Activated naive CD4-positive, alpha-beta T cell treated with anti-CD3 and anti-CD28 coated beads, Interleukin-2, amount 50 U/mL, for 24 hours (primary cell): ENCODE measurements around the gene SMYD4.
"Not testable (repeated sequence)": the region's sequence is repeated elsewhere in the genome, so short reads cannot be mapped to it uniquely, and the experiment has no call there.

Experiments used
- H3K27ac Mint-ChIP-seq: one replicate; pipeline ENCODE4 v1.8.0; 2021; ENCODE audit warnings: mild to moderate bottlenecking, mixed read lengths
- H3K27me3 Mint-ChIP-seq: one replicate; pipeline ENCODE4 v1.8.0; 2021; ENCODE audit warnings: mixed read lengths
- H3K36me3 Mint-ChIP-seq: one replicate; pipeline ENCODE4 v1.8.0; 2021; ENCODE audit warnings: mixed read lengths
- H3K4me1 Mint-ChIP-seq: one replicate; pipeline ENCODE4 v1.8.0; 2021; ENCODE audit warnings: mixed read lengths
- H3K4me3 Mint-ChIP-seq: one replicate; pipeline ENCODE4 v1.8.0; 2021; ENCODE audit warnings: mild to moderate bottlenecking, mixed read lengths
- H3K9me3 Mint-ChIP-seq: one replicate; pipeline ENCODE4 v1.8.0; 2021; ENCODE audit warnings: mixed read lengths

Gene SMYD4

DNA sequence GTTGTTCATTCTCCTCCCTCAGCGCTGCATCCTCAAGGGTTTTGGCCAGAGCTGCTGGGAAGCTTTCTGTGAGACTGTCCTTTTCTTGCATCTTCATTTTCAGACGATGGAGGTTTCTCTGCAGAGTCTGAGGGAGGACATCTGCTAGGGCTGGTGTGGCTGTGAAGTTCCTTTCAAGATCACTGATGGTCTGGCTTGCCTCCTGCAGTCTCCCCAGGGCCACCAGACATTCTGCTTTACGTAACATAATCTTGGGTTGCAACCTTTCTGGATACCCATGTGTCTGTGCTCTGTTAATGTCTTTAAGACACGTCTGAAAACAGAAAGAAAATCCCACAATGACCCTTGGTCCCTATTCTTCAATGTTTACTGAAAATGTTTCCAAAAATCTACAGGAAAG is 29.0 kb downstream of the SMYD4 start:
- Mint-ChIP-seq H3K27ac (no peak overlapping the region), H3K4me1 (peaks cover 10% of the 10 kb centered on the region), H3K36me3 (peaks cover 10% of the 10 kb centered on the region)

GRCh38 chr17:1800240-1800639 is 29.5 kb downstream of the SMYD4 start:
- Mint-ChIP-seq H3K36me3 (peaks cover 10% of the 10 kb centered on the region), H3K27me3 (no peaks in the 10 kb centered on the region)

More for the DNA sequence above, 29.0 kb downstream of the SMYD4 start:
- Mint-ChIP-seq H3K9me3 (no peaks in the 10 kb centered on the region), H3K4me3 (no peak overlapping the region), H3K27me3 (no peaks in the 10 kb centered on the region)

DNA sequence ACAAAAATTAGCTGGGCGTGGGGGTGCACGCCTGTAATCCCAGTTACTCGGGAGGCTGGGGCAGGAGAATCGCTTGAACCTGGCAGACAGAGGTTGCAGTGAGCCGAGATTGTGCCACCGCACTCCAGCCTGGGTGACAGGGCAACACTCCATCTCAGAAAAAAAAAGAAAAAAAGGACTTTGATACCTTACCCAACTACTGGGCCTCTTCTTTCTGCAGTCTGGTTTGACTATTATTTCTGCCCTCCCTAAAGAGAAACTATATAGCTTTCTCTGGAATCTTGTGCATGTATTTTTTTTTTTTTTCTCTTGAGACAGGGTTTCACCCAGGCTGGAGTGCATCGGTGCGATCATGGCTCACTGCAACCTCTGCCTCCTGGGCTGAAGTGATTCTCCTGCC is 31.9 kb downstream of the SMYD4 start:
- not testable (repeated sequence) for H3K4me3 Mint-ChIP-seq, H3K36me3 Mint-ChIP-seq, H3K9me3 Mint-ChIP-seq, H3K27me3 Mint-ChIP-seq, H3K27ac Mint-ChIP-seq
- peaks cover 16% of the 10 kb centered on the region for H3K4me1 Mint-ChIP-seq

More at GRCh38 chr17:1800240-1800639, 29.5 kb downstream of the SMYD4 start:
- Mint-ChIP-seq H3K4me3 (no peak overlapping the region), H3K4me1 (peaks cover 11% of the 10 kb centered on the region), H3K27ac (no peak overlapping the region), H3K9me3 (no peaks in the 10 kb centered on the region)

GRCh38 chr17:1797323-1797722 is 32.4 kb downstream of the SMYD4 start:
- Mint-ChIP-seq H3K36me3 (peaks cover 10% of the 10 kb centered on the region), H3K27me3 (no peaks in the 10 kb centered on the region), H3K9me3 (no peaks in the 10 kb centered on the region), H3K4me1 (peaks cover 16% of the 10 kb centered on the region), H3K27ac (peak overlapping the region; percentile 53), H3K4me3 (no peak overlapping the region)

- no peak overlapping the region for H3K4me3 Mint-ChIP-seq
- H3K27me3 Mint-ChIP-seq = no peaks in the 10 kb centered on the region
- no peaks in the 10 kb centered on the region for H3K9me3 Mint-ChIP-seq
- H3K4me1 Mint-ChIP-seq = peaks cover 16% of the 10 kb centered on the region
- H3K27ac Mint-ChIP-seq = no peak overlapping the region
- peaks cover 9% of the 10 kb centered on the region for H3K36me3 Mint-ChIP-seq
Observed at GRCh38 chr17:1796800-1797199, 32.9 kb downstream of the SMYD4 start.

GRCh38 chr17:1793447-1793806 is 36.3 kb downstream of the SMYD4 start:
- Mint-ChIP-seq H3K4me1 (peaks cover 21% of the 10 kb centered on the region), H3K27me3 (no peaks in the 10 kb centered on the region), H3K36me3 (peaks cover 9% of the 10 kb centered on the region), H3K4me3 (no peak overlapping the region), H3K27ac (no peak overlapping the region), H3K9me3 (no peaks in the 10 kb centered on the region)

GRCh38 chr17:1792495-1793446 is 36.9 kb downstream of the SMYD4 start:
- no peak overlapping the region for H3K4me3 Mint-ChIP-seq
- H3K4me1 Mint-ChIP-seq = peaks cover 21% of the 10 kb centered on the region
- peaks cover 9% of the 10 kb centered on the region for H3K36me3 Mint-ChIP-seq
- H3K27me3 Mint-ChIP-seq = no peaks in the 10 kb centered on the region
- H3K27ac Mint-ChIP-seq = no peak overlapping the region
- no peaks in the 10 kb centered on the region for H3K9me3 Mint-ChIP-seq

GRCh38 chr17:1789936-1790335 is 39.8 kb downstream of the SMYD4 start:
- peaks cover 7% of the 10 kb centered on the region for H3K4me1 Mint-ChIP-seq
- H3K9me3 Mint-ChIP-seq = no peaks in the 10 kb centered on the region
- H3K4me3 Mint-ChIP-seq = no peak overlapping the region
- H3K36me3 Mint-ChIP-seq = peaks cover 1% of the 10 kb centered on the region
- H3K27ac Mint-ChIP-seq = no peak overlapping the region
- no peaks in the 10 kb centered on the region for H3K27me3 Mint-ChIP-seq

DNA sequence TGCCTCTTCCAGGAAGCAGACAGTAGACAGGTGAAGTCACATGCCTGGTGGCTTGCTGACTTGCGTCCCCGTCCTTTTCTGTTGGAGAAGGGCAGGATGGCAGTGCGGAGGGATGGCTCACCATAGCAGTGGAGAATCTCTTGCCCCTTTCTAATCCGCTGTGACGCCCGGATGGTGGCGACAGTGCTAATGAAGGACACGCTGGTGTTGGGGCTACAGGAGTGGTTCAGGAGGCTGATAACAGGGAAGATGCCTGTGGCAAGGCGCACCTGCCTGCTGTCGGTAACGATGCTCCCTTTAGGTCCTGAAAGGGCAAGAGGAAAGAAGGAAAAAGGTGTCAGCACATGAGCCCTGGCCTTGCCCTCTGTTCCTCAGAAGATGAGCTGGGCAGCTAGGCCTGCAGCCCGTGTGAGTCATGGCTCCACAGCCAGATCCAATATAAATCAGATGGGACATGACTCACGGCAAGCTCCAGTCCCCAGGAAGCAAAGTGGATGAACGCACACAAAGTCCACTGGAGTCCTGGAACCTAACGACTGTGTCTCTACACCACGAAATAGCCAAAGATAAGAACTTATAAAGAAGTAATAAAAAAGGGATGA is 42.3 kb downstream of the SMYD4 start:
- no peaks in the 10 kb centered on the region for H3K9me3 Mint-ChIP-seq
- H3K36me3 Mint-ChIP-seq = peaks cover 4% of the 10 kb centered on the region
- H3K4me1 Mint-ChIP-seq = peaks cover 5% of the 10 kb centered on the region
- H3K27me3 Mint-ChIP-seq = no peaks in the 10 kb centered on the region
- H3K27ac Mint-ChIP-seq = no peak overlapping the region
- H3K4me3 Mint-ChIP-seq = no peak overlapping the region

GRCh38 chr17:1786708-1787107 is 43.0 kb downstream of the SMYD4 start:
- H3K36me3 Mint-ChIP-seq = peaks cover 4% of the 10 kb centered on the region
- no peak overlapping the region for H3K27ac Mint-ChIP-seq
- peaks cover 5% of the 10 kb centered on the region for H3K4me1 Mint-ChIP-seq
- H3K9me3 Mint-ChIP-seq = no peaks in the 10 kb centered on the region
- no peak overlapping the region for H3K4me3 Mint-ChIP-seq
- H3K27me3 Mint-ChIP-seq = no peaks in the 10 kb centered on the region

DNA sequence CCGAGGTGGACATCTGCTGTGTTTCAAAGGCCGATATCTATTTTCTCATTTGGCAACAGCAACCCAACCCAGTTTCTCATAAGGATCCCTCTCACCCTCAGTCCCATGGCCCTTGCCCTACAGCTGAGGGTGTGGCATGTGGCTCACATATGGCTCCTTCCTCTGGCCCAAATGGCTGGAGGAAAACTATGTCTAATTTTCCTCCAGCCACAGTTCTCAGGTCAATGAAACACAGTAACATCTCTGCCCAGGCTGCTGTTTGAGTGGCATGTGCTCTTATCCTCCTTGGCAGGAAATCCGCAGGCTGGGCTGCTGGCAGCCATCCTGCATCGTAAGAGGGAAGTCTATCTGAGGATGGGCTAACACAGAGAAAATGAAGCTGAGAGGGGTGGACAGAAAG is 43.8 kb downstream of the SMYD4 start:
- no peak overlapping the region for H3K27ac Mint-ChIP-seq
- peaks cover 4% of the 10 kb centered on the region for H3K36me3 Mint-ChIP-seq
- no peaks in the 10 kb centered on the region for H3K4me1 Mint-ChIP-seq
- H3K27me3 Mint-ChIP-seq = no peaks in the 10 kb centered on the region
- H3K9me3 Mint-ChIP-seq = no peaks in the 10 kb centered on the region
- no peak overlapping the region for H3K4me3 Mint-ChIP-seq

GRCh38 chr17:1783834-1784611 is 45.7 kb downstream of the SMYD4 start:
- no peak overlapping the region for H3K4me3 Mint-ChIP-seq
- H3K27me3 Mint-ChIP-seq = no peaks in the 10 kb centered on the region
- peaks cover 4% of the 10 kb centered on the region for H3K36me3 Mint-ChIP-seq
- H3K4me1 Mint-ChIP-seq = no peaks in the 10 kb centered on the region
- peak overlapping the region; percentile 12 for H3K27ac Mint-ChIP-seq
- no peaks in the 10 kb centered on the region for H3K9me3 Mint-ChIP-seq

- Mint-ChIP-seq H3K36me3 (peaks cover 4% of the 10 kb centered on the region), H3K27me3 (no peaks in the 10 kb centered on the region), H3K27ac (peak overlapping the region; percentile 59), H3K4me1 (no peaks in the 10 kb centered on the region), H3K4me3 (no peak overlapping the region), H3K9me3 (no peaks in the 10 kb centered on the region)
Observed at GRCh38 chr17:1783271-1783670, 46.4 kb downstream of the SMYD4 start.

- H3K27ac Mint-ChIP-seq = no peak overlapping the region
- H3K4me1 Mint-ChIP-seq = no peaks in the 10 kb centered on the region
- H3K9me3 Mint-ChIP-seq = no peaks in the 10 kb centered on the region
- peaks cover 4% of the 10 kb centered on the region for H3K36me3 Mint-ChIP-seq
- no peaks in the 10 kb centered on the region for H3K27me3 Mint-ChIP-seq
- H3K4me3 Mint-ChIP-seq = no peak overlapping the region
Observed at GRCh38 chr17:1782171-1782567, 47.5 kb downstream of the SMYD4 start.

DNA sequence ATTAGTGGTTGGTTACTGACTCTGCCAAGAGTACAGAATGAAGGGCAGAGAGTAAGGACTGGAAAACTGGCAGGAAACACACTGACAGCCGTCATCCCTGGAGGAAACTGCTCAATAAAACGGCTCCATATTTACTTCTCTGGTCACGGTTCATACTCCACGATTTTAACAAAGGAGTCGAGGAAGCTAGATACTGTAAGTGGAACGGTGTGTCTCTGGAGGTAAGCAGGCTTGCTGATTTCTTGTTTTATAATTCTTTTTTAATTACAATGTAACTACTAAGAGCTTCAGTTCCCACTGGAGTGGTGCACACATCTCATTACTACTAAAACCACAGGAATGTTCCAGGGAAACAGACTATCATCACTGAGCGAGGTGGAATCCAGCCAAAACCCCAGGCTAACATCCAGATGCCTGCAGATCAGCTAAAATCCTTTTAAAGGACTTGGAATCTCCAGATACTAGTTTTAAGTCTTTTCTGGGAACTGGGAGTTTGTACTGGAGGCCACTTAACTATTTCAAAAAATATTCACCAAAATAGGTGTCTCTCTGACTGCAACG is 50.1 kb downstream of the SMYD4 start:
- no peaks in the 10 kb centered on the region for H3K9me3 Mint-ChIP-seq
- H3K4me3 Mint-ChIP-seq = no peak overlapping the region
- no peaks in the 10 kb centered on the region for H3K27me3 Mint-ChIP-seq
- H3K27ac Mint-ChIP-seq = no peak overlapping the region
- H3K4me1 Mint-ChIP-seq = no peaks in the 10 kb centered on the region
- peaks cover 4% of the 10 kb centered on the region for H3K36me3 Mint-ChIP-seq
